DMS 273 (cell line): Measurements from ENCODE around the gene STPG4.
A peak's percentile ranks its signal among the peaks of the same experiment; 100 is the strongest.
"Not testable (repeated sequence)": the region's sequence is repeated elsewhere in the genome, so short reads cannot be mapped to it uniquely, and the experiment has no call there.

Experiments used
- DNase-seq: peaks from one replicate; lab custom pipeline; 2025; ENCODE audit not compliant: unreplicated experiment; lab: John Stamatoyannopoulos, UW

STPG4 gene

DNA sequence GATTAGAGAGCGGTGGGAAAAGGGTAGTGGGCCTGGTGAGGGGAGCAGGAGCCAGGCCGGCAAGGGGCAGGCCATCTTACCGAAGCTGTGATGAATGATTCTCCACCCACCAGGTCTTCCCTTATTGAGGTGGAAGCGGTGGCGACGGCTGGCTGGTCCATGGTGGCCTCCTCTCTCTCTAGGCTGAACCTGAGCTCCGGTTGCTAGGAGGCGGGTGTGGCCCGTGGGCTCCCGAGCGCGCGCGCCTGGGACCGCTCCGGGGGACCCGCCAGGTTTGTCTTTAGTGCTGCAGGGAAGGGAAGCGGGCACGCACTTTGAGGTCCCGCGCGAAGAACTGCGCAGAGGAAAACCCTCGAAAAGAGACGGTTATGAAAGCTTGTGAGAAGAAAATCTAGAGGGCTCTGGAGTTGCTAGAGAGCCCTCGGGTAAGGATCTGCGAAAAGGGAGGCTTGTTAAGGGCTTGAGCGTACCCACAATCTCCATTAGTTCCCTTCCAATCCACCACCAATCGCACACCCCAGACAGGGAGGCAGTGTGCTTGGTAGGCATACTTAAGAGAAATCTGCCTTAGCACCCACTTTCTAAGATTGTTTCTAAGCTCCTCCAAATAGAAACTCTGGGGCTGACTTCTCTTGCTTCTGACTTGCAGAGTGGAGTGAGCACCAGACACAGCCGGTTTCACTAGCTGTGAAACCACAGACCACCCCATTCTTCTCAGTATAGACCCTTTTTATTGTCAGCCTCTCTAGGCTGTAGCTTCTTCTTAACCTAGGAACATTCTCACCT is at the start of gene STPG4:
STPG4 (minus strand) TSS at position 218 of the 786 bp plus-strand sequence; CDS start at position 161, 57 bp downstream.
- no peak for DNase-seq

GRCh38 chr2:47204691-47205090 is 49.6 kb upstream of the STPG4 start:
- no peak for DNase-seq

DNA sequence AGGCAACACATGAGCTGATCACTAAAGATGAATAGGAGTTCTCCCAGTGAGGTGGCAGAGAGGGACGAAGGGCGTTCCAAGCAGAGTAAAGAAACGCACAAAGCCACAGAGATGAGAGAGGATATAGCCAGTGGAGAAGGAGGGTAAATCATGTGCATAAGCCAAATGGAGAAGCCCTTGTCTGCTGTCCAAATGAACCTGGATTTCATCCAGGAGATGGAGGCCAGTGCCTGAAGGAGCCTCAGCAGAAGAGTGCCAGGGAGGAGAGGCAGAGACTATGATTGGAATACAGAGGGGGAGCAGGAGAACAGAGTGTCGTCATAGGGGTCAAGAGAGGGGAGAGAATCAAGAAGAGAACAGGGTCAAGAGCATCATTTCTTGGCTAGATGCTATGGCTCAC is 48.9 kb upstream of the STPG4 start:
- DNase-seq = no peak

- DNase-seq = no peak
Observed at GRCh38 chr2:47201224-47201623, 46.1 kb upstream of the STPG4 start.

DNA sequence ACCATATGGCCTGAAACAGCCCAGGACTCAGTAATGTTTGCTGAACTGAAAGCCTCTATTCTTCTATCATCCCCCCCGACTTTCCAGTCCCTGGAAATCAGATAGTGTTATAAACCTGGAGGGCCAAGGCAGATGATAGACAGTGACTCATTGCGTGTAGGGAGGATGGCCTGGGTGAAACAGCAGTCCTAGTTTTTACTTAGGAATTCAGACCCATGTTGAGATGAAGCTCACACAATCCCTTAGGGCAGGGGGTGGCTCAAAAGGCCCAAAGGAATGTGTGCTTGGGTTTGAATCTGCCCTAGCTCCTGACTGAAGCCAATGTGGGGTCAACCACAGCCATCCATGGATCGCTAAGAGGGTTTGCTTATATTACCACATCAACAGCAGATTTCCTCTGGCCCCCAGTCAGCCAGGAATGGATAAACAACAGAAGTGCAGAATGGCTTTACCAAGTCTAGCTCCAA is 43.9 kb upstream of the STPG4 start:
- peak; percentile 50 for DNase-seq

GRCh38 chr2:47196499-47196898 is 41.4 kb upstream of the STPG4 start:
- DNase-seq = no peak

DNA sequence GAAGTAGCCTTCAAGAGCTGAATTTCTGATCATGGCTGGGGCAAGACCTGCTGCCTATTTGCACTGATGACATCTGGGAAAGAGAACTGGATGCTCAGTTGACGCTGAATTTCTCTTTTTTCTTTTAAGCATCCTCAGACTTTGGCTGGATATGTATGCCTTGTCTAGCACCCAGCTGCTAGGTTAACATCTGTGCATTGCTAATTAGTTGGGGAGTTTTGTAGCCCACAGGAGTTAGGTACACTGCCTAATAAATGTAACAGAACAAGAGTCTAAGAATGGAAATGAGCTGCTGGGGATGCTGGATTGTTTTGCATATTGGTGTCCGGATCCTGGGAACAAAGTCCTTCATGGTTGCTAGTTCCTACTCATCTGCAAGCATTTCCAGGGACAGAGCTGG is 40.9 kb upstream of the STPG4 start:
- peak; percentile 66 for DNase-seq

DNA sequence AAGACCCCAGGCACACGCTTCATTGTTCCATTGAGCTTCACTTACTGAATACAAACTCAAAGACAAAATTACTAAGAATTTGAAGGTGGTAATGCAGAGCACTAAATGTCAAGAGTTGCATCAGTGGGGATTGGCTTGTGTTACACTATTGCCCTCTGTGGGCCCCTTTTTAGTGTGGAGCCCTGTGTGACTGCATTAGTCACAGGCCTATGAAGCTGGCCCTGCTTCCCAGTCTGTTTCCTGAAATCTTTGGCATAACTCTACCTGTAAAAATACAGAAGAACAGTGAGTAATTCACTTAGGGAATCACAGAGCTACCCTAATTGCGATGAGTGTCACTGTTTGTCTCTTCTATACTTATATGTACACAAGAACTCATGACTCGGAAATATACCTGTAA is 40.0 kb upstream of the STPG4 start:
- peak; percentile 40 for DNase-seq

GRCh38 chr2:47194410-47194809 is 39.3 kb upstream of the STPG4 start:
- peak; percentile 30 for DNase-seq

GRCh38 chr2:47193607-47194006 is 38.5 kb upstream of the STPG4 start:
- peak; percentile 87 for DNase-seq

DNA sequence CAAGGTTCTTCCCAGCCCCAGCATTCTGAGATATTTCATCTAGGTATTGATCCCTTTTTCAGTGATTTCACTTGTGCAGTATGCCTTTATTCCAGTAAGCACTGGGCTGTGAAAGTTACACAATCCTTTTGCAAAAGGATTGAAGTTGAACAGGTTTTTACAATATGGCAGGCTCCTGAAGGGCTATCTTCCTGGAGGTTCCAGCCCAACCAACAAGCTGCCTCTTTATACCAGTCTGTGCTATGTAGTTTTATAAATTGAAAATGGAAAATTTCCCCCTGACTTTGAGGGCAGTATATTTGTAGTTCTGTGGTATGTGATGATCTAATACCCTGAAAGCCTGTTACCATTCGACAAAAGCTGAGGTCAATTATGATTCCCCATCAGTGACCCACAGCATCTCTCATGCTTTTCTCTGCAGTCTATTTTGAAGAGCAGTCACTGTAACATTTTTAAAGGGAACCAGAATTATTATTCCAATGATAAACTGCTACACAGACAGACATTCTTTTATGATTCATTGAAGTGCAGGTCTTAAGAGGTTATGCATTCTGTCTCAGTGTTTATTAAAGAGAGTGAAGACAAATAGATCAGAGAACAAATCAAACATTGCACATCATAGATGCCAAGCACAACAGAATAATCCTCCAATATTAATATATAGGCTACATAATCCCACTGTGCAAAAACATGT is 35.2 kb upstream of the STPG4 start:
- DNase-seq = no peak

DNA sequence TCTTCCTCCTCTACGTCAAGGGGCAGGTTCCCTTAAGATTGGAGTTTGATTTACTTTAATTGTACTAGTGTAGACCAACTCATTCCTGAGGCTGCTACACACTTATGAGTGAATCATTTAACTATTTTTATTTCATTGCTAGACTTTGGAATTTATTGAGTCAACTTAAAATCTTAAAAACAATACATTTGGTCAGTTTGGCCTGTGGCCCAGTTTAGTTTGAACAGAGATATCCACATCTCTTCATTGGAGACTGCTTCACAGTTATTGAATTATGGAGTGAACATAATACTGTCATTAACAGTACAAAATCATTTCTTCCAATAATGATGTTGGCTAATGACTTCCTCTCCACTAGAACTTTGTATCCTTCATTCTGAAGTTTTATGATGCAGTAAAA is 34.5 kb upstream of the STPG4 start:
- no peak for DNase-seq

DNA sequence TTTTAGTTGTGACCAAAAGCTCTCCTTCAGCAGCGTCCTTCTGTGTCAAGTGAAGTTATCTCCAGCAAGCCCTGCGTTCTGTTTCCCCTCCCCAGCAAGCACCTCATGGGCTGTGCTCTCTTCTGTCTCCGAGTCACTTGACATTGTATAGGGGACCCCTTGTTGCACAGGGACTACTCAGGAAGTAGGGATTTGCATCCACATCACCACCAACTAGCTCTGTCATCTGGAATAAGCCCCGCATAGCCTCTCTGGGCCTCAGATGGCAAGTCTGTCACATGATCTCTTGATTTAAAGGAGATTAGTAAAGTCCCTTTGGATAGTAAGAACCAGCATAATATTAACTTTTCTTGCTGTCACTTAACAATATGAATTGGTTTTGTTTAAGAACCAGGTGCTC is 32.0 kb upstream of the STPG4 start:
- DNase-seq = no peak

- DNase-seq = no peak
Observed at GRCh38 chr2:47186351-47186750, 31.2 kb upstream of the STPG4 start.

DNA sequence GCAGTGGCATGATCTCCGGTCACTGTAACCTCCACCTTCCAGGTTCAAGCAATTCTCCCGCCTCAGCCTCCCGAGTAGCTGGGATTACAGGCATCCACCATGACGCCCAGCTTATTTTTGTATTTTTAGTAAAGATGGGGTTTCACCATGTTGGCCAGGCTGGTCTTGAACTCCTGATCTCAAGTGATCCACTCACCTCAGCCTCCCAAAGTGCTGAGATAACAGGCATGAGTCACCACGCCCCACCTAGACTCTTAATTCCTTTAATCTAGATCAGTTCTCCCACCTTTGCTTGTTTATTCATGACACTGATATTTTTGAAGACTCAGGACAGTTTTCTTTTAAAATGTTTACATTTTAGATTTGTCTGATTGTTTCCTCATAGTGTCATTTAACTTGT is 30.0 kb upstream of the STPG4 start:
- DNase-seq = not testable (repeated sequence)

DNA sequence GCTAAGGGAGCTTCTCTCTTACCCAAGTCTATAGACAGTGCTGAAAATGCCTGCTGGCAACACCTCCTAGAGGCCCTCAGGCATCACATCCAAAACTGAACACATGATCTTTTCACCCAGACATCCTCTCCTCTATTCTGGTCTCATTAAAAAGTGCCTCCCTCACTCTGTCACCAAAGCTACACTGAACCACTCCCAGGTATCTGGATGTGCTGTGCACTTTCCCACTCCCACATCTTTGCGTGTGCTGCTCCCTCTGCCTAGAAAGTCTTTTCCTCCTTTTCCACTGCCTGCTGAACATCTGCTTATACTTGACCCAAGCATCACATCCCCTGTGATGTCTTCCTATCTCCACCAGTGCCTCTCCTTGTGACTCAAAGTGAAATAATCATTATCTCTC is 26.1 kb upstream of the STPG4 start:
- DNase-seq = no peak

GRCh38 chr2:47180531-47180930 is 25.4 kb upstream of the STPG4 start:
- no peak for DNase-seq

- DNase-seq = no peak
Observed at GRCh38 chr2:47179388-47179787, 24.3 kb upstream of the STPG4 start.

DNA sequence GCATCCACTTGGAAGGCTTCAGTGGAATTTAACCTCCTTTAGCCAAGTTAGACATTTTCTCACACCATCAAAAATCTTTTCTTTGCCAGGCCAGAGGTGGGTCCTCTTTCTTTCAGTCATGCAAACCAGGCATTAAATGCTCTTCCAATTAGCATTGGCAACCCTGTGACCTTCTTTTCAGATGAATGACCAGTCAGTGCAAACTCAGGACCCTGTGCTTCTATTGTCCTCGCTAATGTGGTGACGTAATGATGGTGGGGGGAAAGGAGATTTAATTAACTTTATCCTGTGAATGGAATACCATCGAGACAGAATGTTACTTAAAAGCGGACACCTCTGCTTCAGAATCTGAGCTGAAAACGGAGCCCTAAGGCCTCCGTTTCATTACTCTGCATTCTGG is 23.2 kb upstream of the STPG4 start:
- no peak for DNase-seq

DNA sequence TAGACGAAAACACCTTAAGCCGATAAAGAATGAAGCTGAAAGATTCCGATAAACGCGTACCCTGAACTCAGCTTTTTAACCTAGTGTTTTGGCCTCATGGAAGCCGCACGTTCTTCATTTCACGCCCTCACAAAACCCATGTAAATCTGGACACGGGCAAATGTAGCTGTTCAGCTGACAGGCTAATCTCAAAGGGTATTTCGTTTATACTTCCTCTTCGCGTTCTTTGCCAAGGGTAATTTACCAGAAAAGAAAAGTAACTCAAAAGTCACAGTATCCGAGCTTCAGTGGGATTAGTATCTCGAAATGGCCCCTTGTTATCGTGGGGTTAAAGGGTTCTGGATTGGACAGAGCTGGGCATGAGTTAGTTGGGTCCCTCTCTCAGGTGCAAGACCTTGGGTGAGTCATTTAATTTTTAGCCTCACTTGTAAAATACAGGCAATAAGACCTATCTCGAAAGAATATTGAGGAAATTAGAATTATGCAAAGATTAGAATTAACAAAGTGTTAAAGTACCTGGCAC is 22.0 kb upstream of the STPG4 start:
- DNase-seq = no peak

DNA sequence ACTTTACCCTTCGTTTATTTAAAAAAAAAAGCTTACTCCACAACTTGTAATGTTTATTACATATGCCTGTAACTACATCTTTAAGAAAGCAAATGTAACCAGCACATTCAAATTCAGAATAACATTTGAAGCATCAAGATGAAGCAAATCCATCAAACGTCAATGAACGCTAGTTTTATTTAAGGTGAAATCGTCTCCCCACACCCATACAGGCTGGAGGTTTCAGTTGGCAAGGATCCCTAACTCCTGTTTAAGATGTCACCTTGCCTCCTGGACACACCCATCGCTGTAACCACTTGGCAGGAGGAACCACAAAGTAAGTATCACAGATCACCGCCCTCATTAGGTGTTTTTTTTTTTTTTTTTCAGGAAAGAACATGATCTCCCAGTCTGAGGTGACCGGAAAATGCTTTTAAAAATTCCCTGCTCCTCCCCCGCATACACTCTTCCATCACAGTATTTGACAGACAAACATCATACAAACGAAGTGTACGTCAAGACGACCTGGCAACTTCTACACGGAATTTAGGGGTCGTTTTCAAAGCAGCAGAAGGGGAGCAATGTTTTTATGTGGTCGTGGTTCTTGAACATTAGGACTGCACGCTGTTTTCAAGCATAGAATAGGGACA is 19.7 kb upstream of the STPG4 start:
- peak; percentile 80 for DNase-seq
